Skeletal muscle tissue (tissue), 4 donors: ENCODE data around the gene C16orf74. TPM values are rescaled to one million over a fixed set of nuclear protein-coding genes. Genes with fewer than 3 reads are reported as not detected.

Experiments used
- H3K27ac ChIP-seq: one replicate; pipeline ENCODE4 v1.7.0; 2013; ENCODE audit warnings: mild to moderate bottlenecking, low read depth, low read length, inconsistent platforms
- H3K27me3 ChIP-seq, 3 donors: one replicate each; pipeline ENCODE4 v1.7.0; 2013; ENCODE audit warnings: low read length in 3 of 3; ENCODE audit not compliant: control insufficient read depth in 3 of 3, insufficient read depth in 3 of 3
- H3K36me3 ChIP-seq, 3 donors: one replicate each; pipeline ENCODE4 v1.7.0; 2013; ENCODE audit warnings: low read length in 3 of 3; ENCODE audit not compliant: control insufficient read depth in 3 of 3, insufficient read depth in 3 of 3
- H3K4me1 ChIP-seq, 3 donors: one replicate each; pipeline ENCODE4 v1.7.0; 2013; ENCODE audit warnings: low read length in 3 of 3, mild to moderate bottlenecking in 3 of 3; ENCODE audit not compliant: control insufficient read depth in 3 of 3, insufficient read depth in 3 of 3
- H3K4me3 ChIP-seq, 3 donors: one replicate each; pipeline ENCODE4 v1.7.0; 2013; ENCODE audit warnings: low read length in 3 of 3
- H3K9ac ChIP-seq, 3 donors: one replicate each; pipeline ENCODE4 v1.7.0; 2013; ENCODE audit warnings: low read length in 3 of 3, mild to moderate bottlenecking in 3 of 3, moderate library complexity in 2 of 3, low read depth in 1 of 3
- H3K9me3 ChIP-seq, 3 donors: one replicate each; pipeline ENCODE4 v1.7.0; 2013; ENCODE audit warnings: low read length in 3 of 3; ENCODE audit not compliant: control insufficient read depth in 3 of 3
- total RNA-seq: library from RNA; depleted of rRNA; stranded (reverse); fragments of >200 nt; gene quantifications from one replicate; pipeline ENCODE4 v1.2.3, GENCODE V29; 2014
- donor health status: Osteomylitis.

C16orf74 gene
- total RNA-seq = 1.0 TPM

GRCh38 chr16:85750827-85751697 is at the start of gene C16orf74:
Gene C16orf74, minus strand, starts transcription at chr16:85751096. Its CDS starts 15,879 bp downstream, at chr16:85735217.
- Histone ChIP-seq H3K36me3 (no peaks in the 10 kb centered on the region), H3K4me1 (peaks cover 9 to 11% (median 11%) of the 10 kb centered on the region in 3 donors), H3K27me3 (peaks cover 15 to 27% (median 21%) of the 10 kb centered on the region in 3 donors), H3K27ac (no peak within 1 kb of the TSS), H3K9ac (peak within 1 kb of the TSS in 1 of 3 donors; percentile 50), H3K9me3 (no peaks in the 10 kb centered on the region), H3K4me3 (peak within 1 kb of the TSS; percentile 41 to 54 (median 49))

- peak overlapping the region; percentile 94 to 98 (median 94) for H3K4me3 ChIP-seq
- no peaks in the 10 kb centered on the region for H3K27me3 ChIP-seq
- H3K27ac ChIP-seq = peak overlapping the region; percentile 88
- peak overlapping the region; percentile 93 to 97 (median 96) for H3K9ac ChIP-seq
- no peaks in the 10 kb centered on the region for H3K9me3 ChIP-seq
- H3K36me3 ChIP-seq = peaks cover 47 to 55% (median 51%) of the 10 kb centered on the region in 3 donors
- peaks cover 21 to 40% (median 30%) of the 10 kb centered on the region in 3 donors for H3K4me1 ChIP-seq
Measured at GRCh38 chr16:85800321-85800669, 49.4 kb upstream of the C16orf74 start.

GRCh38 chr16:85799497-85800320 is 48.8 kb upstream of the C16orf74 start, which contains the start of the genes COX4I1 and EMC8:
Gene COX4I1, plus strand, starts transcription at chr16:85799695. Its CDS starts 1,511 bp downstream, at chr16:85801206.
Gene EMC8, minus strand, starts transcription at chr16:85799544. Its CDS starts 249 bp downstream, at chr16:85799295.
- peaks cover 21 to 40% (median 30%) of the 10 kb centered on the region in 3 donors for H3K4me1 ChIP-seq
- H3K27me3 ChIP-seq = no peaks in the 10 kb centered on the region
- H3K27ac ChIP-seq = peak within 1 kb of the TSS; percentile 88
- H3K9me3 ChIP-seq = no peaks in the 10 kb centered on the region
- peaks cover 45 to 52% (median 47%) of the 10 kb centered on the region in 3 donors for H3K36me3 ChIP-seq
- peak within 1 kb of the TSS; percentile 96 to 97 (median 96) for H3K9ac ChIP-seq
- H3K4me3 ChIP-seq = peak within 1 kb of the TSS; percentile 94 to 98 (median 94)

- Histone ChIP-seq H3K36me3 (peaks cover 44 to 48% (median 45%) of the 10 kb centered on the region in 3 donors), H3K27me3 (no peaks in the 10 kb centered on the region), H3K27ac (peak overlapping the region; percentile 88), H3K4me3 (peak overlapping the region; percentile 94 to 98 (median 94)), H3K9me3 (no peaks in the 10 kb centered on the region), H3K9ac (peak overlapping the region; percentile 96 to 97 (median 96)), H3K4me1 (peaks cover 21 to 40% (median 30%) of the 10 kb centered on the region in 3 donors)
Measured at GRCh38 chr16:85798901-85799496, 48.1 kb upstream of the C16orf74 start.

GRCh38 chr16:85798283-85798776 is 47.4 kb upstream of the C16orf74 start:
- Histone ChIP-seq H3K27me3 (no peaks in the 10 kb centered on the region), H3K27ac (no peak overlapping the region), H3K4me1 (peaks cover 21 to 40% (median 30%) of the 10 kb centered on the region in 3 donors), H3K9ac (peak overlapping the region; percentile 96 to 97 (median 96)), H3K9me3 (no peaks in the 10 kb centered on the region), H3K4me3 (peak overlapping the region; percentile 94 to 98 (median 94)), H3K36me3 (peaks cover 37 to 45% (median 41%) of the 10 kb centered on the region in 3 donors)

GRCh38 chr16:85796599-85796998 is 45.7 kb upstream of the C16orf74 start:
- no peak overlapping the region for H3K9ac ChIP-seq

GRCh38 chr16:85796152-85796551 is 45.3 kb upstream of the C16orf74 start:
- Histone ChIP-seq H3K9ac (no peak overlapping the region), H3K4me3 (no peak overlapping the region), H3K36me3 (peaks cover 20 to 34% (median 31%) of the 10 kb centered on the region in 3 donors), H3K27me3 (no peaks in the 10 kb centered on the region), H3K4me1 (peaks cover 18 to 33% (median 23%) of the 10 kb centered on the region in 3 donors), H3K27ac (no peak overlapping the region), H3K9me3 (no peaks in the 10 kb centered on the region)

More at GRCh38 chr16:85796599-85796998, 45.7 kb upstream of the C16orf74 start:
- Histone ChIP-seq H3K27ac (no peak overlapping the region), H3K36me3 (peaks cover 23 to 38% (median 35%) of the 10 kb centered on the region in 3 donors), H3K4me1 (peaks cover 21 to 38% (median 28%) of the 10 kb centered on the region in 3 donors), H3K9me3 (no peaks in the 10 kb centered on the region), H3K4me3 (no peak overlapping the region), H3K27me3 (no peaks in the 10 kb centered on the region)

GRCh38 chr16:85794696-85795095 is 43.8 kb upstream of the C16orf74 start:
- H3K27ac ChIP-seq = no peak overlapping the region
- no peaks in the 10 kb centered on the region for H3K27me3 ChIP-seq
- H3K36me3 ChIP-seq = peaks cover 20 to 34% (median 31%) of the 10 kb centered on the region in 3 donors
- H3K4me3 ChIP-seq = no peak overlapping the region
- no peaks in the 10 kb centered on the region for H3K9me3 ChIP-seq
- H3K9ac ChIP-seq = no peak overlapping the region
- peaks cover 9 to 22% (median 13%) of the 10 kb centered on the region in 3 donors for H3K4me1 ChIP-seq

- H3K36me3 ChIP-seq = peaks cover 20 to 36% (median 32%) of the 10 kb centered on the region in 3 donors
- no peaks in the 10 kb centered on the region for H3K27me3 ChIP-seq
- H3K9me3 ChIP-seq = no peaks in the 10 kb centered on the region
- H3K4me1 ChIP-seq = peaks cover 9 to 19% (median 13%) of the 10 kb centered on the region in 3 donors
- H3K9ac ChIP-seq = no peak overlapping the region
- no peak overlapping the region for H3K4me3 ChIP-seq
- H3K27ac ChIP-seq = no peak overlapping the region
Measured at GRCh38 chr16:85793662-85794298, 42.9 kb upstream of the C16orf74 start.
